Uterus (tissue), 4 donors: Measurements from ENCODE around the gene TMPRSS4. TPM values are rescaled to one million over a fixed set of nuclear protein-coding genes. Genes with fewer than 3 reads are reported as not detected.

Experiments
- DNase-seq, 2 donors: peaks; one replicate each; pipeline ENCODE4 v3.0.0-alpha.2; 2019 to 2020
- H3K27ac ChIP-seq, 2 donors: fragments of 200-600 bp; sonication (generic); 1 replicate in 1 of 2; 2 replicates in 1 of 2; pipeline ENCODE4 v1.5.1; 2016 to 2018
- H3K27me3 ChIP-seq, 2 donors: fragments of 200-600 bp; sonication (generic); one replicate each; pipeline ENCODE4 v1.5.1; 2018 to 2019; ENCODE audit warnings: control low read depth in 1 of 2
- H3K36me3 ChIP-seq, 2 donors: fragments of 200-600 bp; sonication (generic); one replicate each; pipeline ENCODE4 v1.5.1; 2019; ENCODE audit warnings: control low read depth in 1 of 2
- H3K4me1 ChIP-seq, 2 donors: fragments of 200-600 bp; sonication (generic); one replicate each; pipeline ENCODE4 v1.5.1; 2018 to 2019; ENCODE audit warnings: control low read depth in 1 of 2
- H3K4me3 ChIP-seq, 2 donors: fragments of 200-600 bp; sonication (generic); 1 replicate in 1 of 2; 2 replicates in 1 of 2; pipeline ENCODE4 v1.5.1; 2018 to 2019; ENCODE audit warnings: mild to moderate bottlenecking in 1 of 2
- H3K9me3 ChIP-seq, 2 donors: fragments of 200-600 bp; sonication (generic); one replicate each; pipeline ENCODE4 v1.5.1; 2019; ENCODE audit warnings: control low read depth in 1 of 2
- CTCF ChIP-seq, 4 experiments: fragments of 200-600 bp in 2 of 4; fragments of 450-650 bp in 2 of 4; sonication (generic) in 2 of 4; IDR thresholded peaks; one replicate each; pipeline ENCODE4 v1.5.1; 2016 to 2019; ENCODE audit warnings: antibody characterized with exemption in 4 of 4, mild to moderate bottlenecking in 2 of 4, moderate library complexity in 1 of 4
- POLR2A ChIP-seq, 2 donors: fragments of 450-650 bp; IDR thresholded peaks; one replicate each; pipeline ENCODE4 v1.6.1; 2016; ENCODE audit warnings: antibody characterized with exemption in 2 of 2, mild to moderate bottlenecking in 1 of 2, moderate library complexity in 1 of 2
- intact Hi-C: fragments of 100-400 bp; cut with DNase I; formaldehyde crosslinking; loops from one replicate; pipeline ENCODE4 v1.15.1; 2023; ENCODE audit warnings: low total_unique reads
- total RNA-seq, 4 donors: library from RNA; depleted of rRNA in 3 of 4; stranded (reverse); fragments of >200 nt in 3 of 4; gene quantifications; one replicate each; pipeline versions ENCODE4 v1.1.0 to v1.2.4, GENCODE V29; 2014 to 2023
- donor health status: DM: yes; HTN: yes; CAD: no.

Gene TMPRSS4
- total RNA-seq, 4 donors from 2014 or later = 0.88 to 5.5 TPM; not detected in 2

DNA sequence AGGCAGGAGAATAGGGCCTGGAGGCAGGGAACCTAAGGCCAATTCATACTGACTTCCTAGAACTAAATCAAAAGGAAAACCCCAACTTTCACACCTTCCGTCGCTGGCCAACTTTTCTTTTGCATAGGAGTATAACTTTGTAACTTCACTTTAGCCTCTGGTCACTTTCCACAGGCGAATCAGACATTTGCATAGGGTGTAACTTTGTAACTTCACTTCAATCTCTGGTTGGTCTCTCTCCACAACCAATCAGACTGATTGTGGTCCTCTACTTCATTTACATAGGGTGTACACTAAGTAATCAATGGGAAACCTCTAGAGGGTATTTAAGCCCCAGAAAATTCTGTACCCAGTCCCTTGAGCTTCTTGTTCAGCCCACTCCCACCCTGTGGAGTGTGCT lies 11.5 kb upstream of the TMPRSS4 start:
- H3K4me1 ChIP-seq = no peaks in the 10 kb centered on the region
- no peaks in the 10 kb centered on the region for H3K27me3 ChIP-seq
- no peak overlapping the region for H3K27ac ChIP-seq
- H3K4me3 ChIP-seq = no peak overlapping the region
- no peaks in the 10 kb centered on the region for H3K9me3 ChIP-seq
- intact Hi-C loops = no loop called here
- no peaks in the 10 kb centered on the region for H3K36me3 ChIP-seq
- no peak for DNase-seq
- no peak for TF ChIP-seq CTCF (IDR thresholded peaks at IDR 0.05)
- no peak for TF ChIP-seq POLR2A (IDR thresholded peaks at IDR 0.05)

- no peak for TF ChIP-seq POLR2A (IDR thresholded peaks at IDR 0.05)
- TF ChIP-seq CTCF (IDR thresholded peaks at IDR 0.05) = no peak
- H3K36me3 ChIP-seq = no peaks in the 10 kb centered on the region
- no peaks in the 10 kb centered on the region for H3K27me3 ChIP-seq
- no peaks in the 10 kb centered on the region for H3K9me3 ChIP-seq
- no peaks in the 10 kb centered on the region for H3K4me1 ChIP-seq
- intact Hi-C loops = no loop called here
- no peak overlapping the region for H3K27ac ChIP-seq
- H3K4me3 ChIP-seq = no peak overlapping the region
- DNase-seq = no peak
Measured at GRCh38 chr11:118067006-118067405, 9.9 kb upstream of the TMPRSS4 start.

- no peaks in the 10 kb centered on the region for H3K36me3 ChIP-seq
- DNase-seq = no peak
- no peaks in the 10 kb centered on the region for H3K27me3 ChIP-seq
- H3K4me1 ChIP-seq = no peaks in the 10 kb centered on the region
- TF ChIP-seq CTCF (IDR thresholded peaks at IDR 0.05) (no peak), POLR2A (IDR thresholded peaks at IDR 0.05) (no peak)
- H3K9me3 ChIP-seq = no peaks in the 10 kb centered on the region
- no peak overlapping the region for H3K4me3 ChIP-seq
- intact Hi-C loops = no loop called here
- no peak overlapping the region for H3K27ac ChIP-seq
Measured at GRCh38 chr11:118068206-118068944, 8.5 kb upstream of the TMPRSS4 start.

- Histone ChIP-seq H3K27me3 (no peaks in the 10 kb centered on the region), H3K9me3 (no peaks in the 10 kb centered on the region), H3K36me3 (no peaks in the 10 kb centered on the region), H3K4me3 (no peak overlapping the region), H3K27ac (no peak overlapping the region), H3K4me1 (no peaks in the 10 kb centered on the region)
- no peak for DNase-seq
- intact Hi-C loops = no loop called here
- TF ChIP-seq POLR2A (IDR thresholded peaks at IDR 0.05) (no peak), CTCF (IDR thresholded peaks at IDR 0.05) (no peak)
Measured at GRCh38 chr11:118068945-118069612, 7.8 kb upstream of the TMPRSS4 start.

DNA sequence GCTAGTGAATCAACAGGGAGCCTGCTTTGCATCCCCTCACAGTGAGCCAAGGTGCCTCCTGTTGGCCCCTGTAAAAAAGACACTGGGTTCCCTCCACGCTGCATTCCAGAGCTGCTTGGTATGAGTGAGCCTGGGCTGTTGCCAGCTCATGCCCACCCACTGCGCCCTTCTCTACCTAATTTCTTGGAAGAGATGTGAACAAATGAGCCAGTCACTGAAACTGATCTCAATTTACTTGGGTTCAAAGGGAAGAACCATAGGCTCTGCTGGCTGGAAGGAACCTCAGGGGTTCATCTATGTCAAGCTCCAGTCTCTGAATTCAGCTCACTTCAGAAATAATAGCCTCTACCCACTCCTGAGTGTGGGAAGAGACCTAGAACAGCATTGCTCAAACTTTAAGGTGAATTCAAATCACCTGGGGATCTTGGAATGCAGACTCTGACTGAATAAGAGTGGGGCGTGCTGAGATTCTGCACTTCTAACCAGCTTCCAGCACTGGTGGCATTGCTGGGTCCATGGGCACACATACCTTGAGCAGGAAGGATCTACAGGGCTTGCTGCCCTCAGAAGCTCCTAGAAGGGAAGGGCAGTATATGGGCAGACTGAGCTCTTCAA lies 5.4 kb upstream of the TMPRSS4 start:
- no peak overlapping the region for H3K4me3 ChIP-seq
- H3K9me3 ChIP-seq = no peaks in the 10 kb centered on the region
- TF ChIP-seq POLR2A (IDR thresholded peaks at IDR 0.05) (no peak), CTCF (IDR thresholded peaks at IDR 0.05) (no peak)
- H3K36me3 ChIP-seq = no peaks in the 10 kb centered on the region
- no peaks in the 10 kb centered on the region for H3K27me3 ChIP-seq
- intact Hi-C loops = no loop called here
- no peaks in the 10 kb centered on the region for H3K4me1 ChIP-seq
- no peak overlapping the region for H3K27ac ChIP-seq
- DNase-seq = no peak
